HepG2 (cell line): ENCODE data around the gene GALNT5. TPM values are rescaled to one million over a fixed set of nuclear protein-coding genes. Genes with fewer than 3 reads are reported as not detected.

Experiments
- ATAC-seq: fragments of 200-7000 bp; cut with Tn5 transposase; 3 replicates; pipeline ENCODE4 v1.9.1; 2020; ENCODE audit warnings: mild to moderate bottlenecking, moderate library complexity
- BruUV-seq: library from RNA; stranded (reverse); fragments of 400-500 nt; replicated peaks from 2 replicates; lab custom pipeline; 2021; lab: Mats Ljungman, UMichigan
- CTCF ChIA-PET: fragments of 300-600 bp; formaldehyde crosslinking; extraction: SDS; loops from one replicate; lab custom pipeline; 2021; ENCODE audit warnings: low total read pairs, inconsistent platforms, low intra/inter-chr PET ratio; lab: Yijun Ruan, JAX
- POLR2A ChIA-PET: fragments of 350-600 bp; sonication (Branson Sonifier 250); formaldehyde crosslinking; loops from one replicate; lab custom pipeline; 2020; ENCODE audit warnings: antibody characterized with exemption, inconsistent platforms; lab: Yijun Ruan, JAX
- DNase-seq: peaks from one replicate; pipeline ENCODE4 v3.0.0-alpha.2; 2015; ENCODE audit warnings: low spot score
- FAIRE-seq: peaks from 3 replicates; lab custom pipeline; 2011; peaks lifted over from hg19 to GRCh38; lab: Jason Lieb, UNC
- H2AFZ ChIP-seq: one replicate; pipeline ENCODE4 v1.6.1; 2011; ENCODE audit warnings: low read length, inconsistent platforms
- H3K27ac ChIP-seq: fragments of 300-600 bp; 3 replicates; pipeline ENCODE4 v1.8.0; 2011; ENCODE audit warnings: mixed run types, mild to moderate bottlenecking, mixed read lengths, low read length, inconsistent platforms; ENCODE audit not compliant: insufficient read depth; ENCODE audit errors: extremely low read length
- H3K27me3 ChIP-seq, 2 experiments: fragments of 200-600 bp in 1 of 2; 2 replicates in 1 of 2; 3 replicates in 1 of 2; pipeline versions ENCODE4 v1.6.0 to v1.8.0; 2011; ENCODE audit warnings: low read length in 2 of 2, mild to moderate bottlenecking in 2 of 2, moderate library complexity in 2 of 2, inconsistent platforms in 1 of 2; ENCODE audit not compliant: insufficient read depth in 2 of 2, control insufficient read depth in 1 of 2
- H3K36me3 ChIP-seq, 2 experiments: fragments of 200-600 bp in 1 of 2; replicated peaks in 1 of 2; 2 replicates in 1 of 2; 3 replicates in 1 of 2; pipeline versions ENCODE4 v1.5.1 to v1.8.0; 2011; ENCODE audit warnings: low read length in 2 of 2, inconsistent platforms in 1 of 2; ENCODE audit not compliant: insufficient read depth in 2 of 2, control insufficient read depth in 1 of 2
- H3K4me1 ChIP-seq: 2 replicates; pipeline ENCODE4 v1.5.1; 2012; ENCODE audit warnings: low read length, inconsistent platforms; ENCODE audit not compliant: insufficient read depth
- H3K4me2 ChIP-seq: 2 replicates; pipeline ENCODE4 v1.6.0; 2011; ENCODE audit warnings: low read depth, low read length, inconsistent platforms
- H3K4me3 ChIP-seq, 3 experiments: fragments of 200-600 bp in 1 of 3; sonication (generic), shearing (Covaris generic) in 1 of 3; replicated peaks in 1 of 3; 2 replicates each; pipeline ENCODE4 v1.5.1; 2011 to 2016; ENCODE audit warnings: low read length in 3 of 3, inconsistent platforms in 2 of 3, low read depth in 2 of 3, mild to moderate bottlenecking in 2 of 3, control low read depth in 1 of 3, mixed read lengths in 1 of 3; ENCODE audit not compliant: insufficient read depth in 1 of 3
- H3K79me2 ChIP-seq: one replicate; pipeline ENCODE4 v1.6.1; 2011; ENCODE audit warnings: low read length, inconsistent platforms; ENCODE audit not compliant: insufficient read depth
- H3K9ac ChIP-seq: 2 replicates; pipeline ENCODE4 v1.6.0; 2011; ENCODE audit warnings: mild to moderate bottlenecking, low read depth, low read length, inconsistent platforms; ENCODE audit not compliant: insufficient read depth
- H3K9me3 ChIP-seq: 2 replicates; pipeline ENCODE4 v1.5.1; 2012; ENCODE audit warnings: mild to moderate bottlenecking, low read length
- H4K20me1 ChIP-seq: 2 replicates; pipeline ENCODE4 v1.6.0; 2011; ENCODE audit warnings: inconsistent platforms, mild to moderate bottlenecking, low read length, moderate library complexity; ENCODE audit not compliant: insufficient read depth
- CCDC6 ChIP-seq: sonication (generic); formaldehyde crosslinking; IDR thresholded peaks from 2 replicates; pipeline ENCODE4 v1.8.1; 2022; ENCODE audit warnings: mild to moderate bottlenecking, missing genetic modification reagents, moderate library complexity
- SYNCRIP ChIP-seq: fragments of 200-400 bp; formaldehyde crosslinking; IDR thresholded peaks from 2 replicates; pipeline ENCODE4 v1.6.1; 2018; ENCODE audit warnings: mild to moderate bottlenecking, low read depth, low read length; ENCODE audit not compliant: insufficient read depth
- ZNF841 ChIP-seq: sonication (generic); formaldehyde crosslinking; IDR thresholded peaks from 2 replicates; pipeline ENCODE4 v1.8.1; 2023; ENCODE audit warnings: missing genetic modification reagents, borderline replicate concordance
- WGBS: methylation state at CpG from one replicate; pipeline ENCODE4 v1.1.6; 2017; ENCODE audit warnings: low lambda C conversion rate; 5-methylcytosine and 5-hydroxymethylcytosine counted together
- in situ Hi-C: cut with HindIII; loops from 2 replicates; pipeline ENCODE4 v1.10.0; 2017; ENCODE audit warnings: low pct_unique_long_range_greater_than_20kb; ENCODE audit not compliant: extremely low pct_ligation_motif_present
- intact Hi-C: fragments of 100-400 bp; cut with micrococcal nuclease; formaldehyde crosslinking; loops from one replicate; pipeline ENCODE4 v1.10.0; 2022; ENCODE audit not compliant: unreplicated experiment
- polyA plus RNA-seq, 8 experiments: library from polyadenylated mRNA; depleted of rRNA in 3 of 8; stranded (reverse) in 7 of 8; unstranded in 1 of 8; fragments of >200 nt; fragmentation: Illumina TruSeq in 4 of 8; extraction: Trizol in 4 of 8; gene quantifications; 2 replicates each; pipeline versions ENCODE4 v1.2.1 to v1.2.3, GENCODE V29; 2011 to 2016; ENCODE audit warnings: low read depth in 4 of 8, missing spikeins in 1 of 8, mixed read lengths in 1 of 8; ENCODE audit not compliant: insufficient read depth in 1 of 8
- total RNA-seq, 5 experiments: library from RNA; depleted of rRNA; stranded (reverse); fragments of >200 nt; fragmentation: Illumina TruSeq; extraction: Trizol; gene quantifications; 2 replicates each; pipeline ENCODE4 v1.2.3, GENCODE V29; 2016; ENCODE audit warnings: low read depth in 1 of 5
- TF ChIP-seq, protein P1 (sequence below): sonication (generic); formaldehyde crosslinking; IDR thresholded peaks from 2 replicates; pipeline ENCODE4 v1.8.1; 2023; ENCODE audit warnings: mild to moderate bottlenecking, missing genetic modification reagents, borderline replicate concordance

Gene GALNT5
- total and polyA plus RNA-seq, 2 of the 13 experiments (the other 11 are each of a cell fraction or from before 2014, with no cell fraction given) = not detected

DNA sequence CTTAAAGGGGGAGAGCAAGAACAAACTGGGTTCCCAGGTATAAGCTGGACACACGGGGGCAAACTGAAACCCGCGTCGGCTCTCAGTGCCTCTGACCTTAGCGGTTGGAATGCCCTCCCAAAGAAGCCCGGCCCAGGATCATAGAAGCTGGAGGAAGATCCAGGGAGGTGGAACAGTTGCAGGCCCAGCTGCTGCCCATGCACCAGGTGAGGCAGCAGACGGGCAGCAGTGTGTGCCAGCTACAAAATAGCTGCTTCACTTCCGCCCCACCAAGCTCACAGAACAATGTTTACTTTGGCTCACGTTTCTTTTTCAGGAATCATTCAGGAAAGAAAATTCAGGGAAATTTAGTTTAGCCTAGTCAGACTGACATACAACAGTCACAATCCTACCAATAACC, 72.0 kb downstream of the GALNT5 start:
- no peak for FAIRE-seq
- no peaks in the 10 kb centered on the region for H3K9me3 ChIP-seq
- no peak for DNase-seq
- BruUV-seq = no TSS peak
- no peak for ATAC-seq
- no peaks in the 10 kb centered on the region for H3K4me1 ChIP-seq
- no peak overlapping the region for H3K4me2 ChIP-seq
- no peak overlapping the region for H3K27ac ChIP-seq
- no peaks in the 10 kb centered on the region for H3K27me3 ChIP-seq
- no peak overlapping the region for H2AFZ ChIP-seq
- TF ChIP-seq CCDC6 (CRISPR knock-in tag) = no peak
- no peaks in the 10 kb centered on the region for H3K79me2 ChIP-seq
- no peak overlapping the region for H3K9ac ChIP-seq
- intact Hi-C loops = loop anchor here (5.0 kb wide), 1 partner anchor 133 kb away; no protein-coding TSS in a partner anchor
- in situ Hi-C loops = no loop called here
- no peaks in the 10 kb centered on the region for H3K36me3 ChIP-seq
- ChIA-PET POLR2A (no interaction called here), CTCF (no interaction called here)
- no peaks in the 10 kb centered on the region for H4K20me1 ChIP-seq
- WGBS = 38% methylated on average over 9 of the region's 9 CpGs
- H3K4me3 ChIP-seq = no peak overlapping the region

- no peak overlapping the region for H3K4me3 ChIP-seq
- no peak overlapping the region for H2AFZ ChIP-seq
- no peaks in the 10 kb centered on the region for H3K79me2 ChIP-seq
- CTCF ChIA-PET = no interaction called here
- 27% methylated on average over 2 of the region's 2 CpGs for WGBS
- no peaks in the 10 kb centered on the region for H3K27me3 ChIP-seq
- H3K9ac ChIP-seq = no peak overlapping the region
- H3K36me3 ChIP-seq = no peaks in the 10 kb centered on the region
- POLR2A ChIA-PET = no interaction called here
- in situ Hi-C loops (no loop called here), intact Hi-C loops (loop anchor here (10.0 kb wide), 1 partner anchor 1959 kb away; no protein-coding TSS in a partner anchor)
- ATAC-seq (no peak), DNase-seq (no peak), FAIRE-seq (no peak)
- no peak overlapping the region for H3K4me2 ChIP-seq
- no peaks in the 10 kb centered on the region for H3K9me3 ChIP-seq
- TF ChIP-seq SYNCRIP (no peak), ZNF841 (CRISPR knock-in tag) (no peak)
- TF ChIP-seq, protein P1, sequence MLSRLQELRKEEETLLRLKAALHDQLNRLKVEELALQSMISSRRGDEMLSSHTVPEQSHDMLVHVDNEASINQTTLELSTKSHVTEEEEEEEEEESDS (CRISPR knock-in tag) = no peak
- H3K27ac ChIP-seq = no peak overlapping the region
- no peaks in the 10 kb centered on the region for H4K20me1 ChIP-seq
- H3K4me1 ChIP-seq = no peaks in the 10 kb centered on the region
- no TSS peak for BruUV-seq
Observed at GRCh38 chr2:157333304-157334047, 76.0 kb downstream of the GALNT5 start.
